Lung (tissue), 12 donors: Measurements from ENCODE around the gene PRSS27. TPM values are rescaled to one million over a fixed set of nuclear protein-coding genes. Genes with fewer than 3 reads are reported as not detected.
A peak's percentile ranks its signal among the peaks of the same experiment; 100 is the strongest.

Experiments used
- ATAC-seq: fragments of 200-7000 bp; cut with Tn5 transposase; one replicate; pipeline ENCODE4 v1.9.1; 2020; ENCODE audit warnings: moderate number of reproducible peaks; ENCODE audit not compliant: insufficient read depth, low FRiP score
- DNase-seq, 3 donors: peaks; one replicate each; pipeline ENCODE4 v3.0.0-alpha.2; 2013 to 2017
- H3K27ac ChIP-seq, 2 donors: one replicate each; pipeline ENCODE4 v1.5.1; 2013; ENCODE audit warnings: mild to moderate bottlenecking in 2 of 2, moderate library complexity in 2 of 2, control low read depth in 1 of 2, inconsistent platforms in 1 of 2, low read depth in 1 of 2, low read length in 1 of 2
- H3K27me3 ChIP-seq, 3 donors: one replicate each; pipeline ENCODE4 v1.5.1; 2013; ENCODE audit warnings: low read length in 2 of 3; ENCODE audit not compliant: control insufficient read depth in 3 of 3, insufficient read depth in 3 of 3
- H3K36me3 ChIP-seq, 4 donors: one replicate each; pipeline ENCODE4 v1.5.1; 2013; ENCODE audit warnings: low read length in 4 of 4, mild to moderate bottlenecking in 1 of 4, moderate library complexity in 1 of 4; ENCODE audit not compliant: control insufficient read depth in 4 of 4, insufficient read depth in 4 of 4
- H3K4me1 ChIP-seq, 5 donors: one replicate each; pipeline ENCODE4 v1.5.1; 2013; ENCODE audit warnings: low read length in 5 of 5, mild to moderate bottlenecking in 2 of 5, moderate library complexity in 1 of 5; ENCODE audit not compliant: control insufficient read depth in 5 of 5, insufficient read depth in 5 of 5
- H3K4me3 ChIP-seq: one replicate; pipeline ENCODE4 v1.5.1; 2013; ENCODE audit warnings: mild to moderate bottlenecking, control low read depth, moderate library complexity
- H3K9ac ChIP-seq, 2 donors: one replicate each; pipeline ENCODE4 v1.5.1; 2013; ENCODE audit warnings: low read length in 2 of 2, control low read depth in 1 of 2; ENCODE audit not compliant: insufficient read depth in 1 of 2
- H3K9me3 ChIP-seq, 4 donors: one replicate each; pipeline ENCODE4 v1.5.1; 2013; ENCODE audit warnings: low read length in 3 of 4, mild to moderate bottlenecking in 1 of 4, moderate library complexity in 1 of 4; ENCODE audit not compliant: control insufficient read depth in 4 of 4, insufficient read depth in 3 of 4
- CTCF ChIP-seq: IDR thresholded peaks from 2 replicates; pipeline ENCODE4 v1.5.1; 2012; ENCODE audit warnings: mild to moderate bottlenecking; ENCODE audit errors: control extremely low read depth, extremely low read depth
- WGBS, 2 donors: extraction: QIAGEN DNeasy Blood & Tissue Kit; methylation state at CpG; one replicate each; pipeline ENCODE4 v1.1.7; 2013; 5-methylcytosine and 5-hydroxymethylcytosine counted together
- polyA plus RNA-seq, 2 donors: library from polyadenylated mRNA; stranded (reverse); fragments of 200-250 nt; gene quantifications; one replicate each; pipeline ENCODE4 v1.2.1, GENCODE V29; 2013
- total RNA-seq, 2 donors: library from RNA; depleted of rRNA in 1 of 2; stranded (reverse); fragments of >200 nt in 1 of 2; gene quantifications; one replicate each; pipeline ENCODE4 v1.2.1, GENCODE V29; 2014 to 2021
- donor health status: control.
- donor health status: control.
- donor health status: Bipolar disorder and iron deficiency.
- donor health status: healthy.
- donor health status: DM: yes; HTN: yes; CAD: no.

PRSS27 gene
- total and polyA plus RNA-seq, 4 donors: 1.1 to 2.5 (median 2.1) TPM

DNA sequence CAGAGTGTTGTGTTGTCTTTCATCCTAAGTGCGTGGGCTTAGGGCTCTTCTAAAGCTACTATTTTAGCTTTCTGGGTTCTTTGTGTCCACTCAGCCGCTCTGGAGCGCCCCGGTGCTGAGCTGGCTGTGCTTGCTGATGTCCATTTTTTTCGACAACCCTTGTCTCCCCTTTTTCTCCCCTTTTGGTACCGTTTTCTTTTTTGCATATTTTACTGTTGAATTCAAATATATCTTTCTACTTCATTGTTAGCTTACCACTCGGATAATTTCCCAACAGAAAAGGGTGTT, 33.7 kb upstream of the PRSS27 start:
- Histone ChIP-seq H3K4me3 (peak overlapping the region; percentile 86), H3K27me3 (no peaks in the 10 kb centered on the region), H3K4me1 (peaks cover 11 to 24% (median 14%) of the 10 kb centered on the region in 5 donors), H3K9me3 (peaks cover 0 to 2% (median 0%) of the 10 kb centered on the region in 4 donors), H3K27ac (peak overlapping the region in 1 of 2 donors; percentile 100), H3K36me3 (peaks cover 14 to 19% (median 16%) of the 10 kb centered on the region in 4 donors), H3K9ac (peak overlapping the region; percentile 72)
- ATAC-seq: no peak
- TF ChIP-seq CTCF: no peak
- DNase-seq: no peak
- WGBS, 2 donors: 1 to 2% methylated on average over 7 of the region's 7 CpGs

DNA sequence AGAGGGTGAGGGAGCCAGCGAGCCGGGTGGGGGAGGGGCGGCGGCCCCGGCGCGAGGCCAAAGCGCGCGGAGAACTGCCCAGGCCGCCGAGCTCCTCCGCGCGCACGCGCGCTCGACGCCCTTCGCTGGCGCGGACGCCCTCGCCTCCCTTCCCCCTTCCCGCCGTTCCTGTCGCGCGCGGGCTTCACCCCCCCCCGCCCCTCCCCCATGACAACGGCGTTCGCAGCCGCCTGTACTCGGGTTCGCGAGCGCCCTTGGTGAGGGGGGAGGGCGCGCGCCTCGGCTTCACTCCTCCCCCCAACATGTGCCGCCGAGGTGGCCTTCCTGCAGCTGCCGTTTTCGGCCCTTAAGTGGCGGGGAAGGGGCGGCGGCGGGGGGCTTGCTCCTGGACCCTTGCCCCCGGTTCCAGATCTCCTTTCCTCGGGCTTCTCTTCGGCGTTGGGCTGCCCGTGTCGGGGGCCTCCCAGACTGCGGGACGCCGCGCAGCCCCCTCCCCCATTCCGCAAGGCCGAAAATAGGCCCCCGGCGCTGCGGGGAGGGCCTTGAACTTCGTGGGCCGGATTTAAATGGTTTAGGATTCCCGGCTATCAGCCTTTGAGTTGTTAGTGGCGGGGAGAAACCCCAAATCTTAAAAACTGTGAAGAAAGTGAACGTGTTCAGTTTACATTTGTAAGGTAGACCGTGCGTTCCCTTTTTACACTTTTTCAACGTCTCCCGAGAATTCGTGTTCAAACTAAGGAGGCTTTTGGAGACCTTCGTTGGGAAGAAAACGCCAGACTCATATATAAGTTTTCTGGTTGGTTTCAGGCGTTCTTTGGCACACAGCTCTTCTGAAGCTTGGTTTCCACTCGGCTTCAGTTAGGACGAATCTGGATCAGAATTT, 33.1 kb upstream of the PRSS27 start:
- ATAC-seq (peak; percentile 70), DNase-seq (peak; percentile 90 to 95 (median 92))
- H3K9me3 ChIP-seq: peaks cover 0 to 2% (median 0%) of the 10 kb centered on the region in 4 donors
- peak overlapping the region; percentile 72 to 76 for H3K9ac ChIP-seq
- H3K4me3 ChIP-seq: peak overlapping the region; percentile 86
- WGBS, 2 donors: 0 to 1% methylated on average over 59 to 79 of the region's 82 CpGs
- no peak for TF ChIP-seq CTCF
- H3K4me1 ChIP-seq: peaks cover 11 to 24% (median 14%) of the 10 kb centered on the region in 5 donors
- H3K36me3 ChIP-seq: peaks cover 8 to 13% (median 10%) of the 10 kb centered on the region in 4 donors
- H3K27me3 ChIP-seq: no peaks in the 10 kb centered on the region
- H3K27ac ChIP-seq: peak overlapping the region; percentile 97 to 100

DNA sequence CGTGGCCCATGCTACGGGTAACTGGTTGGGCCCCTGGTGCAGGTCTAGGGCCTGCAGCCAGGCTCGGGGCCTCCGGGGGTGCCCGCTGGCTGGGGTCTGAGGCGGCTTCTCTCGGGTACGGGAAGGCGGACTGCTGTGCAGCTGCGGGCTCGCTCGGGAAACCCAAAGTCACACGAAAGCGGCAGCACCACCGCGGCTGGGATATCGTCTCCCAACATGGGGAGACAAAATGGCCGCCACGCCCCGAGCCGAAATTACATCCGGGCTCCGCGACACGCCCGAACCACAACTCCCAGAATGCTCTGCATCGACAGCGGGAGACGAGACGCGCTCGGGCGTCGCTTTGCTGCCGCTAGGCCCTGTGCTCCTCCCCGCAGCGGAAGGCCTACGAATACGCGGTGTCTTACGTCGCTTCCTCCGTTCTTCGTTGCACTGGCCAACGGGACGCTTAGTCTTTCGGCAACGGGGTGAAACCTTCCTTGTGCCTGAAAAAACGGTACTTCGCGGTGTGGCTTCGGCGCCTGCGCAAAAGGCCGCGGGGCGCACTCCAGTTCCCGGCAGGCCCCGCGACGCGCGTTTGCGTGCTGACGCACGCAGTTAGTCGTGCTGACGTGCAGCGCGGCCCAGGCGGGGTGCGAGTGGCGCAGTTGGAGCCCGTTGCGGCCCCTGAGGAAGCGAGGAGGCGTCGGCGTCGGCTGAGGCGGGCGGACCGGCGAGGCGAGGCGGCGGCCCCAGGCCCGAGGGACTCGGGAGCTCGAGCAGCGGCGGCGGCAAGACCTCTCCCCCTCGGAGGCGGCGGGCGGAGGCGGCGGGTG, 32.2 kb upstream of the PRSS27 start, which contains the start of gene SRRM2:
SRRM2 (plus strand) TSS at position 604 of the 815 bp plus-strand sequence. CDS start 3,727 bp downstream, outside the sequence.
- Histone ChIP-seq H3K36me3 (peaks cover 0 to 6% (median 3%) of the 10 kb centered on the region in 4 donors), H3K4me3 (peak within 1 kb of the TSS; percentile 86), H3K9ac (peak within 1 kb of the TSS; percentile 76 to 98), H3K9me3 (peaks cover 0 to 2% (median 0%) of the 10 kb centered on the region in 4 donors), H3K4me1 (peaks cover 11 to 24% (median 14%) of the 10 kb centered on the region in 5 donors), H3K27me3 (no peaks in the 10 kb centered on the region), H3K27ac (peak within 1 kb of the TSS; percentile 97 to 100)
- DNase-seq: peak; percentile 97 to 98 (median 98)
- ATAC-seq: peak; percentile 92
- no peak for TF ChIP-seq CTCF
- 2 to 3% methylated on average over 81 to 99 of the region's 99 CpGs for WGBS, 2 donors
